ENCODE data around the gene CFAP20.

DNA sequence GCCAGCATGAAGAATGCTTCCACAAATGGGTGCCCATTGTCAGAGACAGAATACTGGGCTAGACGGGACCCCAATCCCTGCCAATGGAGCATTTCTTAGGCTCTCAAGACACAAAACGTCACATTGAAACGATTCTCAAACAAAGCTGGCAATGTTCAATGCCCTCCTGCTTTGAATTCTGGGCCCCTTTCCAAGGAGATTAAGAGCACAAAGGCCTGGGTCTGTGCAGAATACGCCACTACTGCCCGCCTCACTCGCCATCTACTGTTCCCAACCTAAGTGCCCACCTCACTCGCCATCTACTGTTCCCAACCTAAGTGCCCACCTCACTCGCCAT, 9.7 kb downstream of the CFAP20 start:
- TF ChIP-seq CBX8 (IDR thresholded peaks at IDR 0.05) (no peak), CBX2 (IDR thresholded peaks at IDR 0.05; ENCODE audit: borderline replicate concordance, low read depth) (no peak), POLR2A (IDR thresholded peaks at IDR 0.05; ENCODE audit: low read length) (no peak), MYC (IDR thresholded peaks at IDR 0.05; ENCODE audit: borderline replicate concordance, low read length) (no peak), ZSCAN20 (CRISPR knock-in tag; IDR thresholded peaks at IDR 0.05) (no peak), KDM1A (IDR thresholded peaks at IDR 0.05; ENCODE audit: low read depth) (no peak), JUN (IDR thresholded peaks at IDR 0.05) (no peak), CEBPB (IDR thresholded peaks at IDR 0.05) (no peak), ESRRA (IDR thresholded peaks at IDR 0.05; ENCODE audit: borderline replicate concordance, low read length) (no peak), NR3C1 (IDR thresholded peaks at IDR 0.05) (no peak)
- TF ChIP-seq, protein P1, sequence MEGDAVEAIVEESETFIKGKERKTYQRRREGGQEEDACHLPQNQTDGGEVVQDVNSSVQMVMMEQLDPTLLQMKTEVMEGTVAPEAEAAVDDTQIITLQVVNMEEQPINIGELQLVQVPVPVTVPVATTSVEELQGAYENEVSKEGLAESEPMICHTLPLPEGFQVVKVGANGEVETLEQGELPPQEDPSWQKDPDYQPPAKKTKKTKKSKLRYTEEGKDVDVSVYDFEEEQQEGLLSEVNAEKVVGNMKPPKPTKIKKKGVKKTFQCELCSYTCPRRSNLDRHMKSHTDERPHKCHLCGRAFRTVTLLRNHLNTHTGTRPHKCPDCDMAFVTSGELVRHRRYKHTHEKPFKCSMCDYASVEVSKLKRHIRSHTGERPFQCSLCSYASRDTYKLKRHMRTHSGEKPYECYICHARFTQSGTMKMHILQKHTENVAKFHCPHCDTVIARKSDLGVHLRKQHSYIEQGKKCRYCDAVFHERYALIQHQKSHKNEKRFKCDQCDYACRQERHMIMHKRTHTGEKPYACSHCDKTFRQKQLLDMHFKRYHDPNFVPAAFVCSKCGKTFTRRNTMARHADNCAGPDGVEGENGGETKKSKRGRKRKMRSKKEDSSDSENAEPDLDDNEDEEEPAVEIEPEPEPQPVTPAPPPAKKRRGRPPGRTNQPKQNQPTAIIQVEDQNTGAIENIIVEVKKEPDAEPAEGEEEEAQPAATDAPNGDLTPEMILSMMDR (IDR thresholded peaks at IDR 0.05): no peak
- TF ChIP-seq, protein P2, sequence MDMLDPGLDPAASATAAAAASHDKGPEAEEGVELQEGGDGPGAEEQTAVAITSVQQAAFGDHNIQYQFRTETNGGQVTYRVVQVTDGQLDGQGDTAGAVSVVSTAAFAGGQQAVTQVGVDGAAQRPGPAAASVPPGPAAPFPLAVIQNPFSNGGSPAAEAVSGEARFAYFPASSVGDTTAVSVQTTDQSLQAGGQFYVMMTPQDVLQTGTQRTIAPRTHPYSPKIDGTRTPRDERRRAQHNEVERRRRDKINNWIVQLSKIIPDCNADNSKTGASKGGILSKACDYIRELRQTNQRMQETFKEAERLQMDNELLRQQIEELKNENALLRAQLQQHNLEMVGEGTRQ (IDR thresholded peaks at IDR 0.05): no peak

Data from A549 (cell line).